ENCODE data around the gene RAPGEF6.
A peak's percentile ranks its signal among the peaks of the same experiment; 100 is the strongest.
"Not testable (repeated sequence)": the region's sequence is repeated elsewhere in the genome, so short reads cannot be mapped to it uniquely, and the experiment has no call there.

Gene RAPGEF6

DNA sequence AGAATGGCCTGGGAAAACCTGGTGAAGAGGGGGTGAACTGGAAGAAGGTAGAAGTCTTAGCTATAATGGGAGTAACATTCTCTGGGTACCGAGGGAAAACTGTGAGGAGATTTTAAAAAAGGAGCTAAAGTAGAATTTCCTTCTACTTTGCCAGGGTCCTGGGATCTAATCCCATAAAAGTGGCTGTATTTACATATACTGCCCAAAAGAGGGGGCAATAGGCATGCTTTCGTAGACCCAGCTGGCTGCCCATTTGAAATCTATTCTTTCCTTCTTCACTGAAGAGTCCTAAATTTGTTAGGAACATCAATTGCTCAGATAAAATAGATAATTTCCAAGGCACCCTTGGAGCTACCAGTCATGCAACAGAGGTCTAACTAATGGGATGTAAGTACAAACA, 212.0 kb downstream of the RAPGEF6 start:
- DNase-seq (ENCODE audit: low read depth), result no peak

DNA sequence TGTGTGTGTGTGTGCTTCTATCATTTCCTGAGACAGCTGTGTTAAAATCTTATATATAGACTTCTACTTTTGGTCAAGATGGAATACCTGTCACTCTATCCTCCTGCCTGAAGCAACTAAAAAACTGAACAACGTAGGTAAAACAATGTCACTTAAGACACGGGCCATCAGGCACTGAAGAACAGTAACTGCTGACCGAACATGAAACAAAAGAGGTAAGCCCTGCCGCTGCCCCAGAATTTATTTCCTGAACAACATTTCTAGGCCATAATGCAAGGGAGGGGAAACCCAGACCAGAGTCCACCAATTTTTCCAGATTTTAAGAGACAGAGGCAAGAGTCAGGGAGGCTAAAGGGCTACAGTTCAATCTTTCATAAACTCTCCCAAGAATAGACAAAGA, 215.2 kb downstream of the RAPGEF6 start:
- DNase-seq (ENCODE audit: low read depth), result no peak

DNA sequence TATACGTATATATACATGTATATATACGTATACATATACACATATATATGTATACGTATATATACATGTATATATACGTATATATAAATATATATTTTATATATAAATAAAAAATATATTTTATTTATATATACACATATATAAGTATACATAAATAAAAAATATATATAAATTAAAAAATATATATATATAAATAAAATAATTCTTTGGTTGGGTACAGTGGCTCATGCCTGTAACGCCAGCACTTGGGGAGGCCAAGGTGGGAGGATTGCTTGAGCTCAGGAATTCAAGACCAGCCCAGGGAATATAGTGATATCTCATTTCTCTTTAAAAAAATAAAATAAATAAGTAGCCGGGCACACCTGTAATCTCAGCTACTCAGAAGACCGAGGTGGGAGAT, 216.2 kb downstream of the RAPGEF6 start:
- DNase-seq (ENCODE audit: low read depth), result no peak

DNA sequence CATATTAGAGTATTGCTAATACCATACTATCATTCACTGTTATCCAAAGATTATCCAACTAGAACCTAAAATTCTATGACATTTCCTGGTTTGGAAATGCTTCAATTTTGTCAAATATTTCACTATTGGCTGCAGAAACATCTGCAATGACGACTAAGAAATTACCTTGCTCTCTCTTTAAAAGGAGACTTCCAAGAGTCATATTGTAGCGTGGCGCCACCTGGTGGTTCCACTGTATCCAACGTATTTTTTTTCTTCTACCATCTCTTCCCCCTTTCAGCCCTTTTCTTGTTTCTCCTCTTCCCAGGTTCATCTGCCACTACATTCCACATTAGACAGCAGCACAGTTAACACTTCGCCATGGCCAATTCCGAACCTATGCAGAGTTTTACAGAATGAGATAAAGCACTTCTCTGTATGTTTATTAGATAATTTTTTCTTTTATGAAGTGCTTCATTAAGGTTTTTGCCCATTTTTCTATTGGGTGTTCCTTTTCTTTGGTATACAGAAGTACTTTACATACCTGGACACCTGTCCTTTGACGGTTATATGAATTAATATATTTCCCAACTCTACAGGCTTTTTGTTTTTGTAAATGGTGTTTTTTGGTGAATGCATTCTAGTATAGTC, 217.7 kb downstream of the RAPGEF6 start:
- DNase-seq (ENCODE audit: low read depth), result peak; percentile 88

DNA sequence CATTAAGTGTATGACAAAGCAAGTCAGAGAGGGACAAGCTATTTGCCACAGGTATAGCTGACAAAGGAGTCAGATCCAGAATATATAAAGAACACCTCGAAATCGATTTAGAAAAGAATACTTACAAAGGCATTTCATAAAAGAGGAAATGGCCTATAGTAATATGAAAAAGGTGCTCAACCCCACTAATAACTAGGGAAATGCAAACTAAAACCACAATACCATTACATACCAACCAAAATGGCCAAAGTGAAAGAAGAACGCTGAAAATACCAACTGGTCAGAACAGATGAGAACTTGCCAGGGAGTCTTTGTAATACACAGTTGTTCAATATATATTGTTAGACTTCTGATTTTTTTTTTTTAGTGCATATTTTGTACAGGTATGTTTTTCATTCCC, 218.3 kb downstream of the RAPGEF6 start:
- no peak for DNase-seq (ENCODE audit: low read depth)

DNA sequence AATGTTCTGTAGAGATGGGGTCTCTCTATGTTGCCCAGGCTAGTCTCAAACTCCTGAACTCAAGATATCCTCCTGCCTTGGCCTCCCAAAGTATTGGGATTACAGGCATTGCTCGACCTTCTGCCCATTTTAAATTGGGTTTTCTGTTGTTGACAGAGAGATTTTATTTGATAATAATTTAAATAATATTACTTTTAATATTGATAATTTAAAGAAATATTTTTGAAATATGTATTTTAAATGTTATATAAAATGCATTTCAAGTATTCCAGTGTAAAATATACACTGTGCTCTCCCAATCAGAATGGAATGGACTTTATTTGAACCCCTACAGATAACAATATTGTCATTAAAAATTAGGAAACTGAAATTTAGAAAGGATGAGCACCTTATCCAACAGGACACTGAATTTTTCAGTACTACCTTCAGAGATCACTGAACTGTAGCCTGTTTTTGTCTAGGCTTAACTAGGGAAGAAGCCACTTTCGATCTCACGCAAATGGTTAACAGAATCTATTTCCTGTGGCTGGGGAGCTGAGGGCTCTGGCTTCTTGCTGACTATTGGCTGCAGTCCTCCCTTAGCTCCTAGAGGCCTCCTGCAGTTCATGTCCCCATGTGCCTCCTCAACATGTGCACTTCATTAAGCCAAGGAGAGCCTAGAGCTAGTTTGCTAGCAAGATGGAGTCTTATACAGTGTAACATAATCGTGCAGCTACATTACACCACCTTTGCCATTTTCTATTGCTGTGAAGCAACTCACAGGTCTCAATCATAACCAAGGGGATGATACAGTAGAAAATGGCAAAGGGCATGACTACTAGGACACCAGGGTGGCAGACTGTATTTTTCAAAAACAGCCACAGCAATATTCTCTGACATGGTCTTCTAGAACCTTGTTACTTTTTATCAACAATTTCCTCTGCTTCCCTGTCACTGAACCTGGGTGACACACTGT, 221.1 kb downstream of the RAPGEF6 start:
- no peak for DNase-seq (ENCODE audit: low read depth)

DNA sequence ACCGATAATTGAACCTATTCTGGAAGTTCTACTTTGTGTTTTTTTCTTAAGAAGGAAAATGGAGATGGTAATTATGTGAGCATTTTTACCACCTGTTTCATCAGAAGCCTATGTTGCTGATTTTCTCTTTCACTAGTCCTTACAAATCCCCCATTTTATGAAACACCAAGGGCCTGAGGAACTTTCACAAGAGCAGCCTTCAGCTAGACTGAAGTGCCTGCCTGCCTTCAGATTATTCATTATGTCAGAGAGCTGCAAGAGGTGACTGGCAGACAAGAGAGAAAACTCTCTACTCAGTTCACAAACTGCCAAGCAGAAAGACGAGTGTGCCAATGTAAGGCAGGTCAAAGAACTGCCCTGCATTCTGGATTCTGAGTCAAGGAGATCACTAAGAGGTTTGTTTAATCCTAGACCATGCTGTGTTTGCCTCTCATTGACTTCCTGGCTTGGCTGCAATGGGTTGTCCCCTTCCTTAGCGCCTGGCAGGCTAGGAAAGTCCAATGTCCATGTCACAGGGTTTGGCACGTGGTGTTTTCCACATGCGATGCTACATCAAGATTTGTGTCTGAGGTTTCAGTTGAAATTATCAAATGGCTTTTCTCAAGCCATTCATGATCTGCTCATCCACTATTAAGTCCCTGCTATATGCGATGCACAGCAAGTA, 227.9 kb downstream of the RAPGEF6 start:
- no peak for DNase-seq (ENCODE audit: low read depth)

DNA sequence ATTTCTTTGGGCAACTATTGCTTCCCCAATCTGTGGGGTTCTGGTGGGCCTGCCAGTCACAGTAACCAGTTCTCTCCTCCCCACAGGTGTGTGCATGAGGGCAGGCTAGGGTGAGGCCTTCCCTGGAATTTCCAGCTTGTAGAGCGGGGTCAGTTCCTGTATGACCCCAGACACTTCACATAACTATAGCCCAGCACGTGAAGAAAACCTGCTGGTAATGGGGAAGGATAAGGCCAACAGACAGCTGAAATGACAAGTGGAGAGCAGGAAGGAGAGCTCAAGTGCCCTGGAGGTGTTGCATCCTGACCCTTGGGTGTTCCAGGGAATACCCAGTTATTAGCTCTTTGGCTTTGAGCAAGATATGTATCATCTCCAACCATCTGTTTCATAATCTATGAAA, 229.0 kb downstream of the RAPGEF6 start:
- DNase-seq (ENCODE audit: low read depth), result no peak

DNA sequence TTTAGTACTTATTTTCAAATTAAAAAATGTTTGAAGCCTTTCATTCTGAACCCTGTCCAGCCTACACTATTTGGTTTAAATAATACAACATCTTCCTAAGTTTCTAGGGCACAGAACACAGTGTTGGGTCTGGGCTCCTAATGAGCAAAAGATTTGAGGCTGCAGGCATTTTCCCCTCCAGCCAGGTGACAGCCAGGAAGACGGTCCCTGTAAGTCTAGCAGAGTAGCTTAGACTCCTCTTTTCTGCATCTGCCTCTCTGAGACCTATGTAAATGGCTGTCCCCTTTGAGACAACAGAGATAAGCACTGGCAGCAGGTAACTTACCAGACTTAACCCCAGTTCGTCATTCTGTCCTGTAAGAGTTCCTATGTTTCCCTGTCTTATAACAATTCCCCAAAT, 229.4 kb downstream of the RAPGEF6 start:
- DNase-seq (ENCODE audit: low read depth), result no peak

DNA sequence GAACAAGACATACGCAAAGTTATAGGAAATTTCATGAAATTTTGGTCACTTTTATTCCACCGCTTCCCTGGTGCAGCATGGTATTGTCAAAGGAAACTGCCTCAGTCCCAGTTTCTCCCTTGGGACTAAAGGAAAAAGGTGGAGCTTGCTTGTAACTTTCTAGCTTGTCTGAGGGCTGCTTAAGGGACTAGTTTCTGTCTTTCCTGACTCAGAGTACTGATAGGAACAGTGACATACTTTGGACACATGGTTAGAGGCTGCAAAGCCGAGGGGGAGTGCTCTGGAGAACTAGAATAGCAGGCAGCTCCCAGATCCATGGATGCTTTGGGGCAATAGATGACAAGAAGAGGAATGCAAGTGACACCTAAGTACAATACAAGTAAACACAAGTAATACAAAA, 234.4 kb downstream of the RAPGEF6 start:
- DNase-seq (ENCODE audit: low read depth), result no peak

DNA sequence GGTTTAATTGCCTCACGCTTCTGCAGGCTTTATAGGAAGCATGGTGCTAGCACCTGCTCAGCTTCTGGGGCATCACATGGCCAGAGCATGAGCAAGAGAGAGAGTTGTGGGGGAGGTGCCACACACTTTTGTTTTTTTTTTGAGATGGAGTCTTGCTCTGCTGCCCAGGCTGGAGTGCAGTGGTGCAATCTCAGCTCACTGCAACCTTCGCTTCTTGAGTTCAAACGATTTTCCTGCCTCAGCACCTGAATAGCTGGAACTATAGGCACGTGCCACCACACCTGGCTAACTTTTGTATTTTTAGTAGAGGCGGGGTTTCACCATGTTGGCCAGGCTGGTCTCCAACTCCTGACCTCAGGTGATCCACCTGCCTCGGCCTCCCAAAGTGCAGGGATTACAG, 236.0 kb downstream of the RAPGEF6 start:
- not testable (repeated sequence) for DNase-seq (ENCODE audit: low read depth)

DNA sequence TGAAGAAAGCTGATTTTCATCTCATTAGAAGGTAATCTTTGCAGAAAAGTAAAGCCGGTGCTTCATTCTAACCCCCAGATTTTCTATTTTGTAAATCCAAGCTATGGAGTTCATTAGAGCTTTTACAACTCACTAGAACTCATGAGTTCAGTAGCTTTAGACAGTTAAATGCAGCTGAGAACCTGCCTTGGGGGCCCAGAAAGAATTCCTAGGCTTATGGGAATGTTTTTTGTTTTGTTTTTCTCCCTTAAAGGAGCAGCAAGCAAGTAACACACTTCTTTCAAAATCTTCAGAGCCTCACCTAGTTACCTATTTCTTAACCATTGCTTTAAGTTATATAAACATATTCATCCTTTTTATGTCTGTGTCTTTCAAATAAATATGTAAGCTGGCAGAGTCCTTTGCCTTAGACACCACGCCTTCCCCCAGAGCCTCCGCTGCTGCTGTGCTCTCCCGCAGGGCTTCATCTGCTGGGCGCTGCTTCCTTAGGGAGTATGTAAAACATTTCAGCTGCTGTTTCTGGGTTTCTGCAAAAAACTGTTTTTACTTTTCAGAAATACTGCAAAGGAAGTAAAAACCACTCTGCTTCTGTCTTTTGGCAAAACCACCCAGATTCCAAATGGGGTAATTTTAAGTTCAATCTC, 238.3 kb downstream of the RAPGEF6 start:
- DNase-seq (ENCODE audit: low read depth), result no peak

DNA sequence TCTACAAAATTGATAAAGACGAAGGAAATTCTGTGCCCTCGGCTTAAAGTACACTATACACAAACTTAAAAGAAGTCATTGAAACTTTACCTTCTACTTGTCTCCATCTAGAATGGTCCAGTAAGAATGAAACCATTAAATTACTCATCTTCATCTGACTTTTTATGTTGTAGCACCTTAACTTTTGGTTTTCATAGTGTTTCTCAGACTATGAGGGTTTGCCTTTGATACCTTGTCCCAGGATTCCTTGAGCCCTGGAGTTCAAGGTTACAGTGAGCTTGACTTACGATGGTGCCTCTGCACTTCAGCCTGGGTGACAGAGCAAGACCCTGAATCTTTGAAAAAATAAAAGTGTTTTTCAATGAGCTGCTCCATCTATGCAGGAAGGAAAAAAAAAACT, 239.0 kb downstream of the RAPGEF6 start:
- DNase-seq (ENCODE audit: low read depth), result no peak

DNA sequence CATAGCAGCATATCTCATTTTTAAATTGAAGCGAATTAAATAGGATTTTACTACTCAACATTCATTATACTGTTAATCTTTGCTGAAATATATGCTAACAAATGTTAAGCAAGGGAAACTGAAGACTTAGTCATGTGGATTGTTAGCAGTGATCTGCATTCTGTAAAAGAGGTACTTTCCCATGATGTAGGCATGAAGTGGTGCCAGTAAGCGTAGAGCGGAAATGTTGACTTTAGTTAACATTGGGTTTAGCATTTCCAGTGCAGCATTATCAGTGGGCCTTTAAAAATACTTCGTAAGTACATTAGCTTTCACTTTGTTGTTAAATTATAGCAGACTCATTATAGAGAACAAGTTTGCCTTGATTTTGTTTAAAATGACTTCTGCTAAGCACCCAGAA, 240.9 kb downstream of the RAPGEF6 start:
- DNase-seq (ENCODE audit: low read depth), result no peak

DNA sequence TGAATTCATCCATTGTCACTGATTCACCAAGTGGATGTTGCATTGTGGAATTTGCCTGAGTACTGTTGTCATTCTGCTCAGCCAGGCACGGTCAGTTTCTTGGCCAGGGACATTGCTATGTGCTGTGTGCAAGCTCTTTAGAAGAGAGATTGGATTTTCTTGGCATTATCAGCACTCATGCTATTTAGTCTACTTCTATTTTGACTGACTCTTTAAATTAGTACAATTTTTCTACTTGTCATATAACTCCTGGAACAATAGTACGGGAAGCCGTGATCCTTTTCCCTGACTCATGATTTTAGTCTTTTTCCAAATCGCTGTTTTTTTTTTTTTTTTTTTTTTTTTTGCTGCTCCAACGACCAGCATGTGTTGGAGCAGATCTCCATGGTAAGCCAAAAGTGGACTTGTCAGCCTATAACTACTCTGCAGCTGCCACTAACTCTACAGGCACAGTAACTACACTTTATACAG, 241.5 kb downstream of the RAPGEF6 start:
- no peak for DNase-seq (ENCODE audit: low read depth)

DNA sequence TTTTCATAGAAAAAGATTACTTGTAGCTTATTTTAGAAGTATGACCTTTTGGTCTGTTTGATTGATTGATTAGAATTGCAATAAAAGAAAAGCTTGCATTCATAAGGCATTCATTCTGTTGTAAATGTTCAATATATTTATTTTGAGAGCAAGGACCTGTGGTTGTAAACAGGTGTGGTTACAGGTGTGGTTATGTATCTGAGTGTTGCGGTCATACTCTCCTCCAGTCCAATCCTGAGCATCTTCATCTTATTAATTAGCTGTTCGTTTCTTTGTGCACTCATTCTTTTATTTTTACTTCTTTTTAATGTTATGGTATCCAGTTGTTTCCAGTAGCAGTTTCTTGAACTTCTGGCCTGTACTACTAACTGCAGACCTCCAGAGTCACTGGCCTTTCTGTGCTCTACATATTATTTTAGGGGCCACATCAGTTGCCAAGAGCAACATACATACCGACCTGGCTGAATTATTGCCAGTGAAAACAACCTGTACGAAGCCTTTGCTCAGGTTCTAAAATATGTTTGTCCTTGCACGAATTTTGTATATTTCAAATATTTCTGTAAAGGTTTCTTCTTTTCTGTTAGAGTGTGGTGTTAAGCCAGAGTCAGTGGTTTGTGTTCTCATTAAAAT, 242.4 kb downstream of the RAPGEF6 start:
- no peak for DNase-seq (ENCODE audit: low read depth)

DNA sequence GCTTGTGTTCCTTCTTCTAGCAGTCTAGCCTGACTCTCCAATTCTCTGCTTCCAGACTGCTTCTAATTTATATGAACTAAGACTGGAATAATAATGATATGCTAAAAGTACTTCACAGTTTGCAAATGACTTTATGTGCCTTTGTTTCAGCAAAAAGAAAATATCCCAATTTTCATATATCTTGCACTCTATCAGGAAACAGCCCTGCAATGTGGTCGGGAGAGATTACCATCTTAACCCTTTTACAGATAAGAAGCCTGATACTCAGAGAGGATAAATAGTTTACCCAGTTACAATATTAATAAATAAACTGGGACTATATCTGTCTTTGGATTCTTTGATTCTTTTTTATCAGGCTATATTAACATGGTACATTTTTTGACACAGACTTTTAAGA, 245.2 kb downstream of the RAPGEF6 start:
- DNase-seq (ENCODE audit: low read depth), result no peak

DNA sequence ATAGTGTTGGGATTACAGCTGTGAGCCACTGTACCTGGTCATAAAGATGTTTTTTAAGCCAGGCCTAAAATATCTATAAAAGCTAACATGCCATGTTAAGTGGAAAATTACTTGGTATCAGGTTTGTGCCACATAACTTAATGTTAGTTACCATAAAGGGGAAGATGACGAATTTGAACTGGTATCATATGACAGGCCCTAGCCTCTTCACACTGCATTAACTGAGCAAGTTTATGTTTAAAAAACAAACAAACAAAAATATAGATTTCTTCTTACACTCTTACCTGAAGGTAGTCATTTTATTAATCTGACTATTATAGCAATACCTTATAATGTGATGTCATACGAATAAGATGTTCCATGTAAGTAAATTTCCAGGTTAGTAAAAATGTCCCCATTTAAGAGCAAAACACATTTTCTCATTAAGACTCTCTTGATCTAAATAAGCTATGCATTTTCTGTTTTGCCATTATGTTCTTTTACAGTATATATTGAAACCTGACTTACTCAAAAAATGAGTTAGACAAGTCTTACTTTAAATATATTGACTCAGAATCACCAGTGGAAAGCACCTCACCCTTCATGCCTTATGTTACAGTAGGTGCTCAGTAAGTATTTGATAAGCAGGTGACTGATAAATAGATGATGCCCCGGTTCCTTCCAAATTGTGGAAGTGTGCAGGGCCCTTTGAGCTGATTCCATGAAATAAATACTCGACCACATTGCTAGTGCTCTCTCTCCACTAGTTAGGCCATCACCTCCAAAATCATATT, 245.7 kb downstream of the RAPGEF6 start:
- no peak for DNase-seq (ENCODE audit: low read depth)

DNA sequence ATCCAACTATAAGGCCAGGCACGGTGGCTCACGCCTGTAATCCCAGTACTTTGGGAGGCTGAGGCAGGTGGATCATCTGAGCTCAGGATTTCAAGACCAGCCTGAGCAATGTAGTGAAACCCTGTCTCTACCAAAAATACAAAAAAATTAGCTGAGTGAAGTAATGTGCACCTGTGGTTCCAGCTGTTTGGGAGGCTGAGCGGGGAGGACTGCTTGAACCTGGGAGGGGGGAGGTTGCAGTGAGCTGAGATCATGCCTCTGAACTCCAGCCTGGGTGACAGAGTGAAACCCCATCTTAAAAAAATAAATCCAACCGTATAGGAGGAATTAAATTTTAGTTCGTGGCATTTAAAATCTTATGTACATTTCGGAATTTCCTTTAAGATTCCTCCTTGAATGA, 247.8 kb downstream of the RAPGEF6 start:
- no peak for DNase-seq (ENCODE audit: low read depth)

DNA sequence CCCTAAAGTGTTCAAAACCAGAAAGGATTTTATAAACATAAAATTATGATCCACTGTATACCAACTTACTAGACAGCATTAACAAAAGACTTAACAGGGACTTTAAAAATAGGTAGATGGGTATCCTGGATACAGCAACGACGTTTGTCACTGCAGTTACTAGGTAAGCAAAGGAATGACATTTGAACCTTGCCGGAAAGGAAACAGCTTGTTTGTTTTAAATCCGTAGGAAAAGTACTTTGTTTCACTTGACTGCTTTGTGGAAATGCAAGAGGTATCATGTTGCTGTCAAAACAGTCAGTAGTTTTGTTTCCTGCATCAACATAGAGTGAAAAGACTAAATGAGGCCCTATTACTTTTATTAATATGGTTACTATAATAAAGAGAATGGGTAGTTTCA, 248.2 kb downstream of the RAPGEF6 start:
- DNase-seq (ENCODE audit: low read depth), result no peak

DNA sequence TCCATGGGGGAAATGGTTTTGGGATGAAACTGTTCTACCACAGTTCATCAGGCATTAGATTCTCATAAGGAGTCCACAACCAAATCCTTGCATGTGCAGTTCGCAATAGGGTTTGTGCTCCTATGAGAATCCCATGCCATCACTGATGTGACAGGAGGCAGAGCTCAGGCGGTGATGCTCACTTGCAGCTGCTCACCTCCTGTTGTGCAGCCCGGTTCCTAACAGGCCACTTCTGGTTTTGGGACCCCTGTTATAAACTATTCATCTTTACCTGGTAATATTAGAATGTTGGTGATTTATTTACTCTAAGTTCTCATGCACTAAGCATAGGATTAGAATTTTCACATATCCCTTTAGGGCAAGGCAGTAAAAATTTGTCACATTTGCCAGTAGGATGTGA, 248.9 kb downstream of the RAPGEF6 start:
- DNase-seq (ENCODE audit: low read depth), result no peak
